GM12801 (cell line): ENCODE results near the gene DEFB131B.

ENCODE experiments used
- TF ChIP-seq, protein P1 (sequence below): IDR thresholded peaks from one replicate; pipeline ENCODE4 v1.5.1; 2011; ENCODE audit warnings: control low read depth; ENCODE audit not compliant: insufficient read length; ENCODE audit errors: extremely low read depth

The DEFB131B gene

DNA sequence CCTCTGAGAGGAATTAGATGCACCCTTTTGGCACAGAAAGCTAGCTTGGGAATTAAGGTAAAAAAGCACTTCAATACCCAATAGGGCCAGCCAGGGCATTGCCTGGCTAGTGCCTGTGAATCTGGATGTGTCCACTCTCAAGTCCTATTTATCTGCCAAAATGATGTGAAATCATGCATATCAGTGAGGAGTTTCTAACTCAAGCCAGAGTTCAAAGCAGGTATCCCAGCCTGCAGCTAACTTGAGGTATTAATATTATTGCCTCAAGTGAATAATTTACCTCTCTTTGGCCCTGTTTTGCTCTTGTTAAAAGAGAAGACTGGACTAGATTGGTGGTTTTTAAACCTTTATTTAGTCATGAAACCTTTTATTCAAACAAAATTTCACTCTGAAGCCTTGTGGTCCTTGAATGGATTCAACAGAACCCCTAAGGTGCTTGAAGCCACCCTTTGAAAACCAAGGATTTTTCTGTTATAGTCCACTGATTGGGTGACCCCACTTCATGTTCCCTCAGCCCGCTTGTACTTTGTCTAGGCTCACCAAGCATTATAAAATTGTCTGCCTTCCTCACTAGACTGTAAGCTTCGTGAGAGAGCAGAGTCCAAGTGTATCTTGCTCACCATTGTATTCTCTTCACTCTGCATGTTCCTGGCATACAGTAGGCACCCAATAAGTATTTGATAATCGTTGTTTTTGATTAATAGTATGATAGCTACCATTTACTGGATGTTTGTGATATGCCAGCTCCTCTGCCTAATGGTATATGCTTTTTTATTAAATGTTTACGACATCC is 55.1 kb downstream of the DEFB131B start:
- TF ChIP-seq, protein P1, sequence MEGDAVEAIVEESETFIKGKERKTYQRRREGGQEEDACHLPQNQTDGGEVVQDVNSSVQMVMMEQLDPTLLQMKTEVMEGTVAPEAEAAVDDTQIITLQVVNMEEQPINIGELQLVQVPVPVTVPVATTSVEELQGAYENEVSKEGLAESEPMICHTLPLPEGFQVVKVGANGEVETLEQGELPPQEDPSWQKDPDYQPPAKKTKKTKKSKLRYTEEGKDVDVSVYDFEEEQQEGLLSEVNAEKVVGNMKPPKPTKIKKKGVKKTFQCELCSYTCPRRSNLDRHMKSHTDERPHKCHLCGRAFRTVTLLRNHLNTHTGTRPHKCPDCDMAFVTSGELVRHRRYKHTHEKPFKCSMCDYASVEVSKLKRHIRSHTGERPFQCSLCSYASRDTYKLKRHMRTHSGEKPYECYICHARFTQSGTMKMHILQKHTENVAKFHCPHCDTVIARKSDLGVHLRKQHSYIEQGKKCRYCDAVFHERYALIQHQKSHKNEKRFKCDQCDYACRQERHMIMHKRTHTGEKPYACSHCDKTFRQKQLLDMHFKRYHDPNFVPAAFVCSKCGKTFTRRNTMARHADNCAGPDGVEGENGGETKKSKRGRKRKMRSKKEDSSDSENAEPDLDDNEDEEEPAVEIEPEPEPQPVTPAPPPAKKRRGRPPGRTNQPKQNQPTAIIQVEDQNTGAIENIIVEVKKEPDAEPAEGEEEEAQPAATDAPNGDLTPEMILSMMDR: no peak
